ENCODE results near the gene IL20RA.

IL20RA gene

DNA sequence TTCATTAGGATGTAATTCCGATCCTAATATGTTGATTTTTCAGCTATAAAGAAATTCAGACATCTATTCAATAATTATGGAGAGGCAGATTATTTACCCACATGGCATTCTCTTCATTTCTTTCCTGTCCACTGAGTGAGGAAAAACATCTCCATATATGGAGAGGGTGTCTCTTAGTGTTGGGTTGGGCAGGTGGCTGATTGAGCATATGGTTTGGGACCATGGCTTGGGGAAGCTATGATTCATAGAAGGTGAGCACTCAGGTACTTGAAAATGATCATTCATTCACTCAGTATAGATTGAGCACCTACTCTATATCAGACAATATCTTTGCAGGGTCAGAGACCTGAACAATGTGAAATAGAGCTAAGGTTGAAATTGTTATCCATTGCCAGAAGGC lies 41.3 kb upstream of the IL20RA start:
- H3K27me3 ChIP-seq (replicated peaks): peaks cover 2% of the 10 kb centered on the region
- H3K36me3 ChIP-seq (replicated peaks): no peaks in the 10 kb centered on the region
- TF ChIP-seq CTCF (IDR thresholded peaks at IDR 0.05; ENCODE audit: low read depth, low read length, missing control alignments): no peak
- no peak for DNase-seq
- in situ Hi-C loops (cut with HindIII; ENCODE audit: low pct_ligation_motif_present, low sequenced_read_pairs): no loop called here
- H3K4me3 ChIP-seq (ENCODE audit: low read depth, low read length): no peak overlapping the region
- no peak overlapping the region for H3K27ac ChIP-seq

- no peak for DNase-seq
- Histone ChIP-seq H3K27me3 (replicated peaks) (peaks cover 2% of the 10 kb centered on the region), H3K4me3 (ENCODE audit: low read depth, low read length) (no peak overlapping the region), H3K36me3 (replicated peaks) (no peaks in the 10 kb centered on the region), H3K27ac (no peak overlapping the region)
- in situ Hi-C loops (cut with HindIII; ENCODE audit: low pct_ligation_motif_present, low sequenced_read_pairs): no loop called here
- TF ChIP-seq CTCF (IDR thresholded peaks at IDR 0.05; ENCODE audit: low read depth, low read length, missing control alignments): no peak
Measured at GRCh38 chr6:137084865-137085617, 40.3 kb upstream of the IL20RA start.

GRCh38 chr6:137084090-137084489 lies 39.3 kb upstream of the IL20RA start:
- Histone ChIP-seq H3K27ac (no peak overlapping the region), H3K27me3 (replicated peaks) (peaks cover 2% of the 10 kb centered on the region), H3K4me3 (ENCODE audit: low read depth, low read length) (no peak overlapping the region), H3K36me3 (replicated peaks) (no peaks in the 10 kb centered on the region)
- DNase-seq: no peak
- TF ChIP-seq CTCF (IDR thresholded peaks at IDR 0.05; ENCODE audit: low read depth, low read length, missing control alignments): no peak
- in situ Hi-C loops (cut with HindIII; ENCODE audit: low pct_ligation_motif_present, low sequenced_read_pairs): no loop called here

DNA sequence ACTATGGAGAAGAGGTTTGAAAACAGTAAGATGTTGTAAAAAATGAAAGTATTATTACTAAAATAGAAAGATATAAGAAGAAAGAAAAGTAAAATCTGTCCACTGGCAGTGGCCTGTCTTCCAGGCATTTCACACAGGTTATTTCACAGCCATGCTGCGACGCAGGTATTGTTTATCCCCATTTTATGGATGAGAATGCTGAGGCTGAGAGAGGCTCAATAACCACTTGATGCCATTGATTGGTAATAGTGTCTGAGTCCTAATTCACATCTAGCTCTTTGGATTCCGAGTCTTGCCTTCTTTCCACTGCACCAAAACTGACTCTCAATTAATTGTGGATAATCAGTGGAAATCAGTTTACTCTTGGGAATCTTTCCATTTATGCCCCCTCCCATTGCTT lies 37.2 kb upstream of the IL20RA start:
- Histone ChIP-seq H3K4me3 (ENCODE audit: low read depth, low read length) (no peak overlapping the region), H3K27me3 (replicated peaks) (peaks cover 2% of the 10 kb centered on the region), H3K27ac (no peak overlapping the region), H3K36me3 (replicated peaks) (no peaks in the 10 kb centered on the region)
- in situ Hi-C loops (cut with HindIII; ENCODE audit: low pct_ligation_motif_present, low sequenced_read_pairs): no loop called here
- no peak for TF ChIP-seq CTCF (IDR thresholded peaks at IDR 0.05; ENCODE audit: low read depth, low read length, missing control alignments)
- DNase-seq: no peak

GRCh38 chr6:137080711-137081110 lies 35.9 kb upstream of the IL20RA start:
- in situ Hi-C loops (cut with HindIII; ENCODE audit: low pct_ligation_motif_present, low sequenced_read_pairs): no loop called here
- Histone ChIP-seq H3K27me3 (replicated peaks) (peaks cover 2% of the 10 kb centered on the region), H3K27ac (no peak overlapping the region), H3K36me3 (replicated peaks) (no peaks in the 10 kb centered on the region), H3K4me3 (ENCODE audit: low read depth, low read length) (no peak overlapping the region)
- DNase-seq: no peak
- TF ChIP-seq CTCF (IDR thresholded peaks at IDR 0.05; ENCODE audit: low read depth, low read length, missing control alignments): no peak

All from brain microvascular endothelial cell (primary cell).